ENCODE measurements around the gene DDX23. TPM values are rescaled to one million over a fixed set of nuclear protein-coding genes. Genes with fewer than 3 reads are reported as not detected.

Gene DDX23
- total RNA-seq, 1 experiment from 2014 or later: 98.1 TPM

- Mint-ChIP-seq H3K9me3 (no peaks in the 10 kb centered on the region; a peak in 2 of 5 replicates), H3K4me1 (peaks cover 20 to 22% of the 10 kb centered on the region in 2 experiments), H3K36me3 (ENCODE audit: insufficient read depth in 1 of 3, low read depth in 3 of 3) (0 out of 7 replicates have a peak, but pooled peaks cover 0 to under 1% (median 0%) of the 10 kb centered on the region in 3 experiments), H3K27me3 (ENCODE audit: low read depth) (no peaks in the 10 kb centered on the region), H3K27ac (no peak overlapping the region; a peak in 1 of 7 replicates), H3K4me3 (no peak overlapping the region)
- H2BK15ac ChIP-seq (ENCODE audit: low read depth, low read length): no peak overlapping the region
- H3K9ac ChIP-seq (ENCODE audit: extremely low read depth, insufficient read length, low read length): no peak overlapping the region
- H3K23ac ChIP-seq (ENCODE audit: insufficient read length, low read depth, low read length): no peak overlapping the region
- no peaks in the 10 kb centered on the region for H3K79me1 ChIP-seq (ENCODE audit: insufficient read depth, low read depth, low read length, poor library complexity, severe bottlenecking)
- no peak overlapping the region for H2AFZ ChIP-seq (ENCODE audit: low read length)
- H2BK20ac ChIP-seq (ENCODE audit: low read depth, low read length, poor library complexity, severe bottlenecking): no peak overlapping the region
- 100% methylated on average over 1 of the region's 2 CpGs for WGBS (ENCODE audit: extremely low coverage, insufficient read length, low lambda C conversion rate)
- H3K56ac ChIP-seq (ENCODE audit: insufficient read length, low read depth, low read length): no peak overlapping the region
- no peak overlapping the region for H2BK120ac ChIP-seq (ENCODE audit: low read depth, low read length, poor library complexity, severe bottlenecking)
- no peak overlapping the region for H3T11ph ChIP-seq (ENCODE audit: low read length)
- no peak overlapping the region for H3K14ac ChIP-seq (ENCODE audit: insufficient read depth, low read length)
- no peak overlapping the region for H3K4me2 ChIP-seq (ENCODE audit: insufficient read depth, insufficient read length, low read length)
- H3K4me1 ChIP-seq (ENCODE audit: insufficient read depth, low read length): peaks cover 4% of the 10 kb centered on the region; the same call in 1 of the 2 replicates
- no peak overlapping the region for H4K5ac ChIP-seq (ENCODE audit: insufficient read length, low read depth, low read length)
- H2AK5ac ChIP-seq (ENCODE audit: insufficient read length, low read length): no peak overlapping the region
- no peaks in the 10 kb centered on the region for H3K27me3 ChIP-seq (ENCODE audit: insufficient read depth, low read length)
- no peak overlapping the region for H4K8ac ChIP-seq (replicated peaks; ENCODE audit: insufficient read length, low read depth, low read length)
- no peaks in the 10 kb centered on the region for H3K9me3 ChIP-seq (ENCODE audit: control insufficient read depth, low read depth, low read length)
- no peak overlapping the region for H3K27ac ChIP-seq (ENCODE audit: insufficient read length, low read depth, low read length)
- DNase-seq: no peak
- H2BK12ac ChIP-seq (ENCODE audit: insufficient read length, low read depth, low read length): no peak overlapping the region
- no peaks in the 10 kb centered on the region for H4K20me1 ChIP-seq (ENCODE audit: control insufficient read depth, insufficient read depth, insufficient read length)
- no peak overlapping the region for H3K4ac ChIP-seq (ENCODE audit: low read depth, low read length)
- no peak overlapping the region for H4K91ac ChIP-seq (ENCODE audit: insufficient read length, low read depth, low read length)
- no peak overlapping the region for H2BK5ac ChIP-seq (ENCODE audit: insufficient read length, low read length)
- no peak overlapping the region for H3K18ac ChIP-seq (ENCODE audit: insufficient read length, low read depth, low read length)
- TF ChIP-seq CTCF (conservative IDR thresholded peaks at IDR 0.05): no peak
- H3K23me2 ChIP-seq (ENCODE audit: insufficient read length, low read depth, low read length, poor library complexity, severe bottlenecking): peaks cover 12% of the 10 kb centered on the region
- no peaks in the 10 kb centered on the region for H3K79me2 ChIP-seq (ENCODE audit: insufficient read depth, low read length)
Observed at GRCh38 chr12:48869191-48869590, 17.2 kb upstream of the DDX23 start.

Measured in H9 (cell line).